HepG2 (cell line): ENCODE data around the gene SIGLEC6. TPM values are rescaled to one million over a fixed set of nuclear protein-coding genes. Genes with fewer than 3 reads are reported as not detected.

Experiments used
- CREB1 ChIP-seq, 2 experiments: fragments of 450-650 bp in 1 of 2; IDR thresholded peaks; 2 replicates each; pipeline ENCODE4 v1.6.1; 2016 to 2017; ENCODE audit warnings: control low read depth in 1 of 2, mild to moderate bottlenecking in 1 of 2, missing compliant biosample characterization in 1 of 2, missing genetic modification characterization in 1 of 2
- DR1 ChIP-seq: sonication (generic); formaldehyde crosslinking; IDR thresholded peaks from 2 replicates; pipeline ENCODE4 v1.8.0; 2021; ENCODE audit warnings: mild to moderate bottlenecking, missing genetic modification reagents, inconsistent platforms
- FOXP1 ChIP-seq, 2 experiments: fragments of 450-650 bp in 1 of 2; IDR thresholded peaks; 2 replicates each; pipeline ENCODE4 v1.6.1; 2017 to 2018; ENCODE audit warnings: antibody characterized with exemption in 1 of 2
- GATAD2A ChIP-seq: IDR thresholded peaks from 2 replicates; pipeline ENCODE4 v1.6.1; 2016
- HNRNPH1 ChIP-seq: fragments of 200-400 bp; formaldehyde crosslinking; optimal IDR thresholded peaks from 2 replicates; pipeline ENCODE3; 2017; ENCODE audit warnings: mild to moderate bottlenecking, low read depth, low read length
- IKZF5 ChIP-seq: IDR thresholded peaks from 2 replicates; pipeline ENCODE4 v1.6.1; 2018; ENCODE audit warnings: missing genetic modification reagents, mild to moderate bottlenecking, missing compliant biosample characterization
- NFAT5 ChIP-seq: sonication (generic); formaldehyde crosslinking; IDR thresholded peaks from 2 replicates; pipeline ENCODE4 v1.4.0; 2020; ENCODE audit warnings: missing genetic modification reagents
- REXO4 ChIP-seq: sonication (generic); formaldehyde crosslinking; IDR thresholded peaks from 2 replicates; pipeline ENCODE4 v1.8.0; 2022; ENCODE audit warnings: missing genetic modification reagents, mild to moderate bottlenecking, borderline replicate concordance
- SIX1 ChIP-seq: sonication (generic); formaldehyde crosslinking; IDR thresholded peaks from 2 replicates; pipeline ENCODE4 v1.4.0; 2020; ENCODE audit warnings: missing genetic modification reagents, borderline replicate concordance
- TOE1 ChIP-seq: sonication (generic); formaldehyde crosslinking; IDR thresholded peaks from 2 replicates; pipeline ENCODE4 v1.4.0; 2020; ENCODE audit warnings: mild to moderate bottlenecking, missing genetic modification reagents
- UBTF ChIP-seq: sonication (generic); formaldehyde crosslinking; IDR thresholded peaks from 2 replicates; pipeline ENCODE4 v1.4.0; 2020; ENCODE audit warnings: mild to moderate bottlenecking, missing genetic modification reagents
- ZBED4 ChIP-seq: sonication (generic); formaldehyde crosslinking; IDR thresholded peaks from 2 replicates; pipeline ENCODE4 v1.4.0; 2020; ENCODE audit warnings: missing genetic modification reagents, borderline replicate concordance
- ZBTB7A ChIP-seq: sonication (generic); formaldehyde crosslinking; IDR thresholded peaks from 2 replicates; pipeline ENCODE4 v1.8.0; 2022; ENCODE audit warnings: mild to moderate bottlenecking, missing genetic modification reagents
- ZNF3 ChIP-seq: IDR thresholded peaks from 2 replicates; pipeline ENCODE4 v1.7.0; 2017; ENCODE audit warnings: inconsistent platforms
- ZNF430 ChIP-seq: sonication (generic); formaldehyde crosslinking; IDR thresholded peaks from 2 replicates; pipeline ENCODE4 v1.9.0; 2021; ENCODE audit warnings: mild to moderate bottlenecking, missing genetic modification reagents
- ZNF75D ChIP-seq: sonication (generic); formaldehyde crosslinking; IDR thresholded peaks from 2 replicates; pipeline ENCODE4 v1.8.1; 2023; ENCODE audit warnings: missing genetic modification reagents, mild to moderate bottlenecking, borderline replicate concordance
- ZNF776 ChIP-seq: sonication (generic); formaldehyde crosslinking; IDR thresholded peaks from 2 replicates; pipeline ENCODE4 v1.4.0; 2020; ENCODE audit warnings: mild to moderate bottlenecking, missing genetic modification reagents
- polyA plus RNA-seq, 8 experiments: library from polyadenylated mRNA; depleted of rRNA in 3 of 8; stranded (reverse) in 7 of 8; unstranded in 1 of 8; fragments of >200 nt; fragmentation: Illumina TruSeq in 4 of 8; extraction: Trizol in 4 of 8; gene quantifications; 2 replicates each; pipeline versions ENCODE4 v1.2.1 to v1.2.3, GENCODE V29; 2011 to 2016; ENCODE audit warnings: low read depth in 4 of 8, missing spikeins in 1 of 8, mixed read lengths in 1 of 8; ENCODE audit not compliant: insufficient read depth in 1 of 8
- total RNA-seq, 5 experiments: library from RNA; depleted of rRNA; stranded (reverse); fragments of >200 nt; fragmentation: Illumina TruSeq; extraction: Trizol; gene quantifications; 2 replicates each; pipeline ENCODE4 v1.2.3, GENCODE V29; 2016; ENCODE audit warnings: low read depth in 1 of 5

The SIGLEC6 gene
- total and polyA plus RNA-seq, 2 of the 13 experiments (the other 11 are each of a cell fraction or from before 2014, with no cell fraction given), result not detected

GRCh38 chr19:51552996-51553725, 21.7 kb upstream of the SIGLEC6 start (continued):
- no peak for TF ChIP-seq HNRNPH1
- TF ChIP-seq ZNF3 (CRISPR knock-in tag), result peak; percentile 48; the same call in 1 of the 2 replicates
- TF ChIP-seq DR1, result no peak
- peak; percentile 55; the same call in 1 of the 2 replicates for TF ChIP-seq GATAD2A (CRISPR knock-in tag)
- TF ChIP-seq TOE1 (CRISPR knock-in tag), result no peak
- no peak for TF ChIP-seq ZNF776 (CRISPR knock-in tag)
- peak; percentile 74; the same call in 1 of the 2 replicates for TF ChIP-seq IKZF5 (CRISPR knock-in tag)
- TF ChIP-seq CREB1 (IDR thresholded peaks at IDR 0.05), result no peak
- no peak for TF ChIP-seq CREB1 (CRISPR knock-in tag; IDR thresholded peaks at IDR 0.05)
- TF ChIP-seq NFAT5 (CRISPR knock-in tag), result peak; percentile 96
- TF ChIP-seq ZBTB7A (CRISPR knock-in tag), result no peak
- no peak for TF ChIP-seq ZNF75D (CRISPR knock-in tag)
- no peak for TF ChIP-seq UBTF (CRISPR knock-in tag)
- no peak for TF ChIP-seq REXO4
- TF ChIP-seq ZBED4 (CRISPR knock-in tag), result peak; percentile 90
- TF ChIP-seq ZNF430, result no peak
- TF ChIP-seq SIX1 (CRISPR knock-in tag), result no peak
- no peak for TF ChIP-seq FOXP1 (IDR thresholded peaks at IDR 0.05)
- no peak for TF ChIP-seq FOXP1 (CRISPR knock-in tag; IDR thresholded peaks at IDR 0.05)
